HG03565 (cell line): ENCODE measurements around the gene NCAM1.
"Not testable (repeated sequence)": the region's sequence is repeated elsewhere in the genome, so short reads cannot be mapped to it uniquely, and the experiment has no call there.

ENCODE experiments used
- ATAC-seq: cut with Tn5 transposase; IDR thresholded peaks from one replicate; pipeline ENCODE4 v1.9.1; 2021; ENCODE audit warnings: mild to moderate bottlenecking, moderate library complexity; ENCODE audit not compliant: unreplicated experiment

NCAM1 gene

DNA sequence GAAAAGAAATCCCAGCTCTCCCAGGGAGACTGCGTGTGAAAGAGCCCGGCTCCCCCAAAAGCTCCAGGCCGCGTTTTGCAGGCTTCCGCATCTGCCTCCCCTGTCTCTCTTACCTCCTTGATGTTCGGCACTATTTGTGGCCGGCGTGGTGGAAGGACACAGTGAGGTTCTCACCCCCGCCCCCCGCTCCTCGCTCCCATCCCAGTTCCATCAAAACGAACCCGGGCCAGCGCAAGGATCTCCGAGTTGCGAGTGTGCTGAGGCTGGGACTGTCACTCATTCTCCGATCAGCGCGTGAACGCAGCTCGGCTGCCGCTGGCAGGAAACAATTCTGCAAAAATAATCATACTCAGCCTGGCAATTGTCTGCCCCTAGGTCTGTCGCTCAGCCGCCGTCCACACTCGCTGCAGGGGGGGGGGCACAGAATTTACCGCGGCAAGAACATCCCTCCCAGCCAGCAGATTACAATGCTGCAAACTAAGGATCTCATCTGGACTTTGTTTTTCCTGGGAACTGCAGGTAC lies at the start of gene NCAM1:
Gene NCAM1 (plus strand): TSS at position 275 of the 523 bp plus-strand sequence.
- no peak for ATAC-seq

DNA sequence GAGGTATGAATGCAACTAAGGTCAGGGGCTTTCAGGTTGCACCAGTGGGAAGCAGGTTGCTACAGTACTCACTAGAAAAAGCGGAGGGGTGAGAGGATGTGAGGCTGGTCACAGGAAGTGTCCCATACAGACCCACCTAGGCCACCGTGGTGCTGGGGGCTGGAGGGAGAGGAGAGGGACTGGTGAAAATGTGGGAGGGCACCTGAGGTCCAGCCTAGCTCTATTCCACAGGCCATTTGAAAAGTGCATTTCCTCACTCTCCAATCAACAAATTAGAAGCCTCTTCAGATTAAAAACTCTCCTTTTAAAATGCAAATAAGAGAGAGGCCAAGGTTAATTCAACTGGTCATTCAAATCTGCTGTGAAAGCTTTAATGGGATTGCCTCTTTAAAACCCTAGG lies 38.6 kb upstream of the NCAM1 start:
- ATAC-seq = no peak

DNA sequence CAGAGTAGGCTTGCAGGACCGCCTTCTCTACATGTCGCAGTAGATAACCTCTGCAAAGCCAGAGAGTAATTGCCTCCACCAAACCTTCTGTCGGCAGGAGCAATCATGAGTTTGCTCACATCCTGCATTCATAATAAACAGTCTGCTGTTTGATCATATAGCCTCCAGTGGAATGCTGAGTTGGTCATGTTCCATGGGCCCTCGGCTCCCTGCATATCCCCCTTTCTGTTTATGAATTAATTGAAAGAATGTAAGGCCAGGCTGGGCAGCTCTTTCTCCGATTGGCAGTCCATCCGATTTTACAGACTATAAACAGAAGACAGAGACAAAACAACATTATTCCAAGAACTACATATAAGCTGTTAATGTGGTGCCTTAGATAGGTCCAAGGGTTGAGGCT lies 36.4 kb upstream of the NCAM1 start:
- ATAC-seq = not testable (repeated sequence)

DNA sequence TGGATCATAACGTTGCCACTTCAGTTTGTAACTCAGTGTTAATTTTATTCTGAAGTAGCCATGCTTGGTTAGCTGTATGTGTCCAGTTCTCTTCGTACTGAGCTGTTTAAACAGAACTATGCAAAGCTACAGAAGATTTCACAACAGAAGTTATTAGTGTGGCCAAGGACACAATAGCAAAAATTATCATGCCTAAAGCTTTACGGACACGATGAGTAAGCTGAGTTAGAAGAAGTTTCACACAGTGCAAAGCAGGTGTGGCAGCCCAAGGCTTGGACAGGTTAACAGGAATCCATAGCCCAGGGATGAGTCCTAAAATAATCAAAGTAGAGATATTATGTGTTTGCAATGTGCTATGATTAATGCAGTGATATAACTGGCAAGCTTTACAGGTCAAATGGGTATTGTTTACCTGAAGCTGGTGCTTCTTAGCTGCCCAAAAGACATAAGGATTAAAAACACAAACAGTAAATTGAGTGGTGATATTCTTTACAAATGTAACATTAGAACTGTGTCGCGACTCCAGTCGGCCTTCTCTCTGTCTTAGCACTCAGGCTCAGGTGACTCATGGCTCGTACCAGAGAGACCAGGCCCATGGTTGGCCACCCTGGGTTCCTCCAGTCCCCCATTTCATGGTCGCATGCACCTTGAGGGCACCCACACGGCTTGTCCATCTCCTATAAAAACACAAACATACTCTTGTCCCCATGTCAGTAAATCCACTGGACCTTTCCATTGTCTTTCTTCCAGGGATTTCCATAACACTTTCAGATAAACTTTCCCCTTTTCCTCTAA lies 35.5 kb upstream of the NCAM1 start:
- ATAC-seq = no peak

DNA sequence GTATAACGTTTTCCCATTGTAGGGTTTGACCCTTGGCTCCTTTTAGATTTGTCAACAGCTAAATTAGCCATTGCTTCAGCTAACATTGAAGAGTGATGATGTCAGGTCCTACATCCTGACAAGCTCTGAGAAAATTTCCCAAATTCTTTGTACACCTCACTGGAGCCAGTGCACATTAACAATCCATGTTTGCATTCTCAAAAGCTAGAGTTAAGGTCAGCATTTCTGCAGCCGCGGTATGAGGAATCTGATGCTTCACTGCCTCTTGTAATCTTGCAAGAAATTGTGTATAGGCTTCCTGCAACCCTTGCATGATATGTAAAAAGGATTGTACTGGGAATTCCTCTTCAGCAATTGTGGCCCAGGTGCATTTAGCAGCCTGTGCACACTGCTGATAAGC lies 33.1 kb upstream of the NCAM1 start:
- ATAC-seq = no peak

DNA sequence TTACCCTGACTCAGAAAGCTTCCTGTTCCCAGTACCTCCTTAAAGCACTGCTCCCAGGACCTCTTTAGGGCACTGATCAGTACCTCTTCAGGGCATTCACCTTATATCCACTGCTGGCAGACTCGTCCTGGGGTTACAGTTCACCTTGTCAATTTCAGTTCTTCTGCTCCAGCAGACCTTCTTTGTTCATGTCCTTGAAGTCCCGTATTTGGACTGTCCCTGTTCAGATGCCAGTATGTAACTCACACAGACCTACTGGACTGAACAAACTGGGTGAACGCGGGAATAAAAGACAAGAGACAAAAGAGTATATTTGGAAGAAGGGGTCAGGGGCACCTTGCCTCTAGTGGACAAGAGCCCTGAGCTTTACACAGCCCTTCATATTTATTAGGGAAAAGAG lies 31.8 kb upstream of the NCAM1 start:
- ATAC-seq = no peak

DNA sequence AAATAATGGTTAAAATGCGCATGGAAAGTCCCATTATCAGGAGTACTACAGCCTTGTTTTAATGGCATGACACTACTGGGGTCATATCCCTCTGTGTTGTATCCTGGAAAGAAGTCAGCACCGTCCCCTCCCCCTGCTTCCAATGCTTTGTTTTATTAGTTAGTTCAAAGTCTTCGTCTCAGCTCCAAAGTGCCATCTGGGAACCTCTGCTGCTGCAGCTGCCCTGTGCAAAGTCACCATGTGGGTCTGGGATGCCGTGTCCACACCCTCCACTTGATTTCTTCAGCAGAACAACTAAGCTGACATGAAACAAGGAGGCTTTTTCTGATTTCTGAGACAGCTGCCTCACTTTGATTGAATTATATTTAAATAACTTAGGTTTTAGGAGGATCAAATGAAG lies 29.5 kb upstream of the NCAM1 start:
- no peak for ATAC-seq

DNA sequence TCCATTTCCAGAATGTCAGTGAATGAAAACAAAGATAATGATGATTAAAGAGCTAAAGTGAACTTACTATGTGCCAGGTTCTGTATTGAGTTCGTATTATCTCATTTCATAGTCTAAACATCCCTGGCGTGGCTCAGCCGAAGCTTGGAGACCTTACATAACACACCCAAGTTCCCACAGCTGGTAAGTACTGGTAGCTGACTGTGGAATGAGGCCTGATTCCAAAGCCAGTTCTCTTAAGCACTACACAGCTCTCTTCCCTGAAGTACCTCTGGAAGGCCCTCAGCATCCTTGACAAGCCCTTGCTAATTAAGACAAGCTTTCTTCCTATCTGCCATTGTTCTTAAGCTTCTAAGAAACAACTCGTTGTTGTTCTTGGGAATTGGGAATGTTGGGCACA lies 28.6 kb upstream of the NCAM1 start:
- ATAC-seq = no peak

DNA sequence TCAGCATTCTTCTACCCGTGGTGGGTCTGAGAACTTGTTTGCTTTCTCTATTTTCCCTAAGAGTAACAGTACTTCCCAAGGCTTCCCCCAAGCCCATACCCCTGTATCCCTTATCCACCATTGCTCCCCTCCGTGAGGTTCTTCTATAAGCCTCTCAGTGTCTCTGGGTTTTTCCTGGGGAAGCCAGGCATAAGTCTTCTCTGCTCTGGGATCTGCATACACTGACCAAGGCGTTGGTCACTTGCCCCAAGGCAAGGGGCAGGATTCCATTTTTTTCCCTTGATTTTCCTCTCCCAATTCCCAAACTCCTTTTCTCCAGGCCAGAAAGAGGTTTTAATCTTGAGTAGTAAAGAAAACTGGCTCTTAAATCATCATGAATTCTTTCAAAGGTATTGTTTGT lies 27.2 kb upstream of the NCAM1 start:
- ATAC-seq = no peak

DNA sequence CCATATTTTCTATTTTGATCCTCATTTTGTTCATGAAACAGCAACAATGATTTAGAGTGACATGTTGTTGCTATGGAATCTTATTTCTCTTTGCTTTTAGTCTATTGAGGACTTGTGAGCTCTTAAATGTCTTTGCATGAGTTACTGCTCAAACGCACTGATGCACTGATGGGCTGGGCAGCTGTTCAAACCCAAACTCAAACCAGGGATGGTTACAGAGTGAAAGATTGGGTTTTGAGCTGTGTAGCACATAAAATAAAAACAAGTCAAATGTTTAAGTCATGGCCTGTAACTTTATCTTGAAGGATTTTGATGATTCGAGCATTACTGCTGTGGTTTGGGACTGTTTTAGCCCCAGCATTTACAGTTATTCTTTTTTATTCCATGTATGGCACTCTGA lies 20.1 kb upstream of the NCAM1 start:
- no peak for ATAC-seq

DNA sequence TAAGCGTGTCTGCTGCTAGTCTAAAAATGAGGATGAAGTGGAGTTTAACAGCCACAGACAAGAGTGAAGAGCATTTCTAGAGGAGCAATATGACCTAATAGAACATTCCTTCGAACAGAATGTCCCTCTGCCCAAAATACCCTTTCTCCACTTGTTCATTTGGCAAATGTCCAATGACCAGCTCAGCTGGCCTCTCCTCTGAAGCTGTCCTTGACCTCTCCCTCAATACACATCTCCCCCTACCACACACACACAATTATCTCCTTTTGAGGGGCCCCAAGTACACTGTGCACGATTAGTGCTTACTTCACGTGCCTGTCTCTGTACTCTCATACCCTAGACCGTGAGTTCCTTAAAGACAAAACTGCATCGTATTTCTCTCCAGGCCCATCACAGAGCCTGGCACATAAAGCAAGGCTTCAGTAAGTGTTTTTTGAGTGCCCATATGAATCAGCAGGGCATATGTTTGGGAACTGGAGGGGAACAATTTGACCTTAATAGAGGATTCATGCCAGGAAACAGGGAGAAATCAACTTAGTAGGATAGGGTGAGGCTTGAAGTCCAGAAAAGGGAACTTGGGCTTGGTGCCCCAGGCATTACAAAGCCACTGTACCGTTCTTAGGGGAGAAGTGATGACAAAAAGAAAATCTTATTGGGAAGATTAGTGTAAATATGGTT lies 18.1 kb upstream of the NCAM1 start:
- ATAC-seq = no peak

DNA sequence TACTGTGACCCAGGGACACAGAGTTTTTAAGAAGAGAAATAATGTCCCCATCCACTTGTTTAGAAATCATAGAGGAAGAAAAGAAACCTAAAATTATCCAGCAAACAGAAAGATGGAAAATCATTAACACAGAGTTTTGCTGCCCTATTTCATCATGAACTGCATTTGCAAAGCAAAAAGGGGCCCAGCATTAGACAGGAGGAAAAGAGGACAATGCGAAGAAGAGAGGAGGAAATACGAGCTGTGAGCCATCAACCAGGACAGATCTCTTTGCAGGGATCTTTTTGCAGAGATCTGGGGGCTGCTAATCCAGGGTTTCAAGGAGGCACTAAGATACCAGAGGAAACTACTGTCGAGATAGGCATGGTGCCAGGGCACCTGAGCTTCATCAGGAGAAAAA lies 14.4 kb upstream of the NCAM1 start:
- ATAC-seq = no peak

DNA sequence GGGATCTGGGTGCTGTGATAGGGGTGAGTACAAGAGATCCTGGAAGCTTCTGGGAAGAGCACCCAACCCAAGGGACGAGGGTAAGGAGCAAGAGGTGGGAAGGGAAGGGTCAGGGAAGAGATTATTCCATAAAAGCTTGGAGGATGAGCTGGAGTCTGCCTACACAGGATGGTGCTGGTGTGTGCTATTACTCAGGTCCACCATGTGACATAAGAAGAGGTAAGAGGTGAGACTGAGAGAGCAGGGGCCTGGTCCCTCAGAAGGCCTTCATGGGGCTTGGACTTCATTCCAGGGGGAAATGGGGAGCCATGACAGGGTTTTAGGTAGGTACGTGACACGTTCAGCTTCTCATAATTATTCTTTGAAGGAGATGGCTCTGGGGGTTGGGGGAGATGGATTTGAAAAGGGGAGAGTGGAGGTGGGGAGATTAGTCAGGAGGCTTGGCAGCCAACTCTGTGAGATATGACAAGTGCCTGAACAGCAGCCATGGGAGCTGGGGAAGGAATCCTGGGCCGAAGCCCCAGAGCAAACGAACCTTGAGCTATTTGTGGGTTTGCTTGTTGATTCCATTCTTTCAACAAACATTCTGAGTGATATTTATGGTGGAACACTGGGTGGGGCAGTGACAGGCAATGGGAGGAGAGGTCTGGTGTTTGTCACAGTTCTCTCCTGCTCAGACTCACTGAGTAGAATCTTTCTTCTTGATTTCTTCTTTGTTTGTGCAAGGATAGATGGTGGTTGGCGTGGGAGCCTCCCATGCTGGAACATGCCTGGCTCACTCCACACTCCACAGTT lies 11.2 kb upstream of the NCAM1 start:
- ATAC-seq = no peak

DNA sequence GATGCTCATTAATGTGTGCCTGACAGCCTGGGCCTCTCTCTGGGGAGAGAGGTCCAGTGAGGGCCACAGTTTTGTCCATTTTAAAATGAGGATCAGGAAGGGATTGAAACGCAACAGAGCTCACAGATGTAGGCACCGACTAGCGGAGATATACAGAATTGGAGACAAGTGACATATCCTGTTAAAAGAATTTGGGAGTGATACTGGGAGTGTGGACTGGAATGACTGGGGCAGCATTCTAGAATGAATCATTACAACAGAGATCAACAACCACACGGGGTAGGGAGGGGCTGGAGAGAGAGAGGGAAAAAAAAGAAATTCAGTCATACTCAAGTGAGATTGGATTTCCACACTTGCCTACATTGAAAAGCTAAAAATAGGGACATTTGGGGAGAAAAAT lies 2.5 kb upstream of the NCAM1 start:
- ATAC-seq = no peak

DNA sequence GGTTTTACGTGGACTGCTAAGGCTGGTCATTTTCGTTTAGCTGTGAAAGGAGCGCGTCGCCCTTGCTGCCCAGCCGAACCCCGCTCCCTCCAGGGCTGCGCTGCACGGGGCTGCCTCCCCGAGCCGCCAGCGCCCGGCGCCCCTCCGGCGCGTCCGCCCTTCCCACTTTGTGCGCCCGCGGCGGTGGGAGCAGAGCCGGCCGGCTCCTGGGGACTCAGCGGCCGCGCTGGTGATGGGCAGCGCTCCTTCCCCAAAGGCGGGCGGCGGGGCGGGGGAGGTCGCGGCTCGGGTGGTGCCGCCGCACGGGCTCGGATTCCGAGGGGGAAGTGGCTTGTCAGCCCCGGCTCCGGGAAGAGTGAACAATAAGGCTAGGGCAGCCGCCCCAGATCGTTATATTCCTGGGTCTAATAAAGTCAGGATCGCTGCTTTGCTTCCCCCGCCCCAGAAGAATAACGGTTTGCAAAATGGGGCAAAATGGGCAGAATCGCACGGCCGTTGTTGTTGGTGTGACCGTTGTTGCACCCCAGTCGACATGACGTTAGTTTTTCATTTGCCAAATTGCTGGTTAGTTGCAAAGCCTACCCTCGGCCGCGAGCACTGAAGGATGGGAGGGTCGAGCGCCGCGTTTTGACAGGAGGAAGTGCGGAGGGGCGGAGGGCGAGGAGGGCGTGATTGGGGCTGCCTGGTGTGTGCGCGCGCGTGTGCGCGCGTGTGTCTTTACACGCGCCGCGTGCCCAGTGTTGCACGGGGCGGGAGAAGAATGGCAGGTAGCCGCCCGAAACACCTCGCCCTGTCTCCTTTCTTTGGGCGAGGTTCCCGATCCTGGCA lies 745 bp downstream of the NCAM1 start:
- no peak for ATAC-seq

DNA sequence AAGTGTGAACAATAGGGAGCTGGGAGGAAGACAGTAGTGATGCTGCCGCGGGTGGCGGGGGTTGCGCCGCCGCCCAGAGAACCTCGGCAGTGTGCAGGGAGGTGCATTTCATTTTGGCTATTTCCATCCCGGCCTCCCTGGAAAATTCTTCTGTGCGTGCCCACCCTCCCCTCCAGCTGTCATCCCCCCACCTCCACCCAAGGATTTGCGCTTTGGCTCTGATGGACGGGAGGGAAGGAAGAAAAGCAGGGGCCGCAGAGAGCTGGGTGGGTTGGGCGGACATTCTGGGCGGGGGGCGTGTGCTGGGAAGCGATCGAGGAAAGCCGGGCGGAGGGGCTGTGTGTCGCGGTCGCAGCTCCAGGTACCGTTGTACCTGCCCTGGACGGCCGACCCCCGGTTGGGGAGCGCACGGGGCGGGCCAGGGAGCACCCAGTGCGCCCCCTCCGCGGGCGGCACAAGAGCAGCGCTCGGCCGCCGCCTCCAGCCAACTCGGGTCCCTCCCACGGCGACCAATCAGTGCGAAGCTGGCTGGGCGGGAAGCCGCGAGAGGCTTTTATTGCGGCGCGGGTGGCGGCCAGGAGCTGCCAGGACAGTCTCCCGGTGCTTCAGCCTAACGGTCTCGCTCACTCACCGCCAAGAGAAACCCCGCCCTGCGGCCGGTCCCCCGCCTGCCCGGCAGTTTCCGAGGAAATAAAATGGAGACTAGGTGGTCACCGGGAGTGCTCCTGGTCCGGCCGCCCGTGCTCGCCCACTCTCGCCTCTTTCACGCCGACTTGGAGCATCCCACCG lies 1.6 kb downstream of the NCAM1 start:
- no peak for ATAC-seq

DNA sequence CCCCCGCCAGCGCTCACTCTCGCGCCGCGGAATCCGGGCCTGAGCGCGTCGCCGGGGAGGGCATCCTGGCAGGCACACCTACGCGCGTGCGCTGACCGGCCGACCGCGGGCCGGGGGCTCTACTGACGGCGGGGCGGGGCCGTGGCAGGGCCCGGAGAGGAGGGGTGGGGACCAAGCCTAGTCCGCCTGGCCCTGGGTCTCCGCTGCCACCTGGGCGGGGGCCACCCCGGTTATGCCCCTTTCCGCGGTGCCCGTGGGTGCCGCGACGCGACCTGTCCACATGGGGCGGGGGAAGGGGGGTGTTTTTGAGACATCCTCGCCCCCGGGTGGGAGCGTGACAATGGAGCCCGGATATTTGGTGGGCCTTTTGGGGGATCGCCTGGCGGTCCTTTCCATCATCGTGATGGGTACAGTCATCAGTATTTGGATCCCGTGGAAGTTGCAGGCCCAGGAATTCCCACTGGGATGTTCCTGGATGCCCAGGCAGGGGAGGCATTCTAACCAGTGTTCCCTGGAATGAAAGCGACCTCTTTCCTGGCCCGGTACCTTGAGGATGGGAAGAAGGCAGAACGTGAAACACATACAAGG lies 2.2 kb downstream of the NCAM1 start:
- ATAC-seq = no peak

DNA sequence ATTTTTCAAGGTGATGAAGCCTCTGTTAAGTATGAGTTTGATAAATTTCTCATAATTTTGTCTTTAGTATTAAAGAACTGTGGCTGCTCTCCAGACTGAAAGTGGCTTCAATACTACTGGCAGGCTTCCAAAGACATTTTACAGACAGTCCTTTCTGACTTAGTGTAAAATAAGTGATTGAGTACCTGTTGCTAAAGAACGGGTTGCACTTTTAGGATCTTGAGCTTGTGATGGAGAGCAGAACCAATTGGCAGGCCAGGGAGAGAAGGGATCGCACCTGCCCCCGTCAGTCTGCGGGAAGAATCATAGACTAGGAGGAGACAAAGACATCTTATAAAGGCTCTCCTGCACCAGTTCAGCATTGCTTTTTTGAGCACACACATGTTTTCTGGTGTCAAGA lies 4.4 kb downstream of the NCAM1 start:
- ATAC-seq = no peak

DNA sequence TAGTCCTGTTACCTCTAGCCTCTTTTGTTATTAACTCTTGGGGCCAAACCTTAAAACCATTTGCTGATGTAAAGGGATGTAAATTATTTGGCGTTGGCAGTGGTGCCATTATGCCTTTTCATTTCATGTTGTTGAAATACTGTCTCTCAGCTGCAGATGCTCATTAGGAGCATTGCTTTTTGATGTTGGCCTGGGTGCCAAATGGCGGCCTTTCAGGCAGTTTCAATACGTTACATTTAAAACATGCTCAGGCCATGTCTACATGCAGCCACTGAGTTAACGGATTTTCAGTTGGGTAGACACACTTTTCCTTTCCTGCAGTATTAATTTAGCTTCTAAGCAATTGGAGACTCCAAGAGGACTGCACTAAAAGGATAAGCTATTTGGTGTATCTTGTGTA lies 5.3 kb downstream of the NCAM1 start:
- no peak for ATAC-seq

DNA sequence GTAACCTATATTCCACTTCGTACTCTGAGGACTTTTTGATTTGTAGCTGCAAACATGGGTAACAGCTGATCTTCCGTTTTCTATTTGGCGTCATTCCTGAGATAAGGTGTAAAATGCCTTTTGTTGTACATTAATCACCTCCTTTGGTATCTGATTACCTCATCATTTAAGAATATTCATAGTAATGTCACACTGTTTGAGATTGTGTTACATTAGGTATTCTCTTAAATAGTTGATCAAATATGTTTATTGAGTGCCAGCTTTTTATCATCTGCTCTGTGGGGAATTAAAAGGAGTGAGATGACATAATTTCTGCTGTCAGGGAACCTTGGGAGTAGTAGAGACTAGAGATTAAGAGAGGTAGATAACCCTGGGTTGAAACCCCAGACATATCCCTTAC lies 5.9 kb downstream of the NCAM1 start:
- no peak for ATAC-seq
